Neural progenitor cell (in vitro differentiated cells): ENCODE data around the gene ADM2. TPM values are rescaled to one million over a fixed set of nuclear protein-coding genes. Genes with fewer than 3 reads are reported as not detected.

ENCODE experiments used
- DNase-seq: peaks from one replicate; pipeline ENCODE4 v3.0.0-alpha.2; 2016; ENCODE audit warnings: low spot score
- H2AFZ ChIP-seq: fragments of 200-600 bp; sonication (generic); replicated peaks from 2 replicates; pipeline ENCODE4 v1.6.1; 2016; ENCODE audit warnings: antibody characterized with exemption
- H3F3A ChIP-seq: fragments of 200-600 bp; sonication (generic); 2 replicates; pipeline ENCODE4 v1.6.1; 2016; ENCODE audit warnings: antibody characterized with exemption, low read depth
- H3K27ac ChIP-seq: fragments of 200-600 bp; sonication (generic); 2 replicates; pipeline ENCODE4 v1.5.1; 2016; ENCODE audit warnings: mild to moderate bottlenecking
- H3K27me3 ChIP-seq: fragments of 200-600 bp; sonication (generic); 2 replicates; pipeline ENCODE4 v1.6.1; 2016; ENCODE audit warnings: mild to moderate bottlenecking, moderate library complexity
- H3K36me3 ChIP-seq: fragments of 200-600 bp; sonication (generic); 2 replicates; pipeline ENCODE4 v1.5.1; 2016
- H3K4me1 ChIP-seq: fragments of 200-600 bp; sonication (generic); 2 replicates; pipeline ENCODE4 v1.6.1; 2016; ENCODE audit warnings: mixed run types
- H3K4me2 ChIP-seq: fragments of 200-600 bp; sonication (generic); 2 replicates; pipeline ENCODE4 v1.6.1; 2016
- H3K4me3 ChIP-seq: fragments of 200-600 bp; sonication (generic); 2 replicates; pipeline ENCODE4 v1.5.1; 2016
- H3K79me2 ChIP-seq: fragments of 200-600 bp; sonication (generic); 2 replicates; pipeline ENCODE4 v1.6.1; 2016; ENCODE audit warnings: low read depth
- H3K9ac ChIP-seq: fragments of 200-600 bp; sonication (generic); 2 replicates; pipeline ENCODE4 v1.6.1; 2016
- H3K9me3 ChIP-seq: fragments of 200-600 bp; sonication (generic); 2 replicates; pipeline ENCODE4 v1.5.1; 2016; ENCODE audit warnings: low read depth
- H4K20me1 ChIP-seq: fragments of 200-600 bp; sonication (generic); 2 replicates; pipeline ENCODE4 v1.6.1; 2016; ENCODE audit warnings: low read depth
- H3K27ac Mint-ChIP-seq: 3 replicates; pipeline ENCODE4 v1.8.0; 2021; ENCODE audit warnings: mixed read lengths
- H3K27me3 Mint-ChIP-seq: 2 replicates; pipeline ENCODE4 v1.8.0; 2022; ENCODE audit warnings: low read depth, mild to moderate bottlenecking, inconsistent platforms, moderate library complexity, mixed read lengths; ENCODE audit not compliant: insufficient read depth
- H3K36me3 Mint-ChIP-seq: 3 replicates; pipeline ENCODE4 v1.8.0; 2021; ENCODE audit warnings: mixed read lengths
- H3K4me1 Mint-ChIP-seq: 3 replicates; pipeline ENCODE4 v1.8.0; 2021; ENCODE audit warnings: mixed read lengths
- H3K4me3 Mint-ChIP-seq: 3 replicates; pipeline ENCODE4 v1.8.0; 2021; ENCODE audit warnings: mild to moderate bottlenecking, moderate library complexity, mixed read lengths
- H3K9me3 Mint-ChIP-seq: 3 replicates; pipeline ENCODE4 v1.8.0; 2020; ENCODE audit warnings: mixed read lengths
- EZH2 ChIP-seq: fragments of 200-600 bp; sonication (generic); IDR thresholded peaks from 2 replicates; pipeline ENCODE4 v1.6.1; 2017; ENCODE audit warnings: antibody characterized with exemption, mild to moderate bottlenecking, moderate library complexity
- EZH2phosphoT487 ChIP-seq: fragments of 200-600 bp; sonication (generic); IDR thresholded peaks from 2 replicates; pipeline ENCODE4 v1.6.1; 2017; ENCODE audit warnings: antibody characterized with exemption
- total RNA-seq: library from RNA; depleted of rRNA; stranded (reverse); fragments of >200 nt; gene quantifications from 2 replicates; pipeline ENCODE4 v1.2.3, GENCODE V29; 2015; ENCODE audit warnings: low replicate concordance
- TF ChIP-seq, protein P1 (sequence below): fragments of 200-600 bp; sonication (generic); IDR thresholded peaks from 2 replicates; pipeline ENCODE4 v1.5.1; 2017; ENCODE audit warnings: antibody characterized with exemption, mild to moderate bottlenecking

Gene ADM2
- total RNA-seq, 1 donor from 2014 or later: 0.13 TPM

DNA sequence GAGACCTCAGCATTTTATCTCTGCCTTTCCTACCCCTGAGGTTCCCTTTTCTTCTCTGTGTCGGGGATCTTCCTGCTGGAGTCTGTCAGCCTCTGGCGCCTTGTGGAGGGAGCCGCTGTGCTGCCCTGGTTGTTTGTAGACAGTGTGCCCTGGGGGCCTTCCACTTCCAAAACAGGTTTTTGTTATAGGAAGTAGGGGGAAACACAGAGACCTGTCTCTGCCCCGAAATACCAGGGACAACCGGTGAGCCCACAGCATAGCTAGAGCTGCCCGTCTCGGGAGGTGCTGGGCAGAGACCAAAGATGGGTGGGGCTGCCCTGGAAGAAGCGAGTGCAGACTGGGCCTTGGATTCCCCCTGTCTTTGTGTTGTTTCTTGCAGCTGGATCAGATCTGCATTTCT, 34.7 kb downstream of the ADM2 start:
- Mint-ChIP-seq H3K4me3 (no peak overlapping the region), H3K9me3 (no peaks in the 10 kb centered on the region), H3K27ac (no peak overlapping the region), H3K4me1 (no peaks in the 10 kb centered on the region), H3K27me3 (peaks cover 7% of the 10 kb centered on the region), H3K36me3 (peaks cover 19% of the 10 kb centered on the region)
- no peaks in the 10 kb centered on the region for H3K4me1 ChIP-seq
- no peak overlapping the region for H3K4me3 ChIP-seq
- H3K4me2 ChIP-seq: no peak overlapping the region
- no peaks in the 10 kb centered on the region for H3K9me3 ChIP-seq
- no peak overlapping the region for H3K27ac ChIP-seq
- DNase-seq: no peak
- no peak for TF ChIP-seq EZH2
- TF ChIP-seq, protein P1, sequence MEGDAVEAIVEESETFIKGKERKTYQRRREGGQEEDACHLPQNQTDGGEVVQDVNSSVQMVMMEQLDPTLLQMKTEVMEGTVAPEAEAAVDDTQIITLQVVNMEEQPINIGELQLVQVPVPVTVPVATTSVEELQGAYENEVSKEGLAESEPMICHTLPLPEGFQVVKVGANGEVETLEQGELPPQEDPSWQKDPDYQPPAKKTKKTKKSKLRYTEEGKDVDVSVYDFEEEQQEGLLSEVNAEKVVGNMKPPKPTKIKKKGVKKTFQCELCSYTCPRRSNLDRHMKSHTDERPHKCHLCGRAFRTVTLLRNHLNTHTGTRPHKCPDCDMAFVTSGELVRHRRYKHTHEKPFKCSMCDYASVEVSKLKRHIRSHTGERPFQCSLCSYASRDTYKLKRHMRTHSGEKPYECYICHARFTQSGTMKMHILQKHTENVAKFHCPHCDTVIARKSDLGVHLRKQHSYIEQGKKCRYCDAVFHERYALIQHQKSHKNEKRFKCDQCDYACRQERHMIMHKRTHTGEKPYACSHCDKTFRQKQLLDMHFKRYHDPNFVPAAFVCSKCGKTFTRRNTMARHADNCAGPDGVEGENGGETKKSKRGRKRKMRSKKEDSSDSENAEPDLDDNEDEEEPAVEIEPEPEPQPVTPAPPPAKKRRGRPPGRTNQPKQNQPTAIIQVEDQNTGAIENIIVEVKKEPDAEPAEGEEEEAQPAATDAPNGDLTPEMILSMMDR: no peak
- no peak for TF ChIP-seq EZH2phosphoT487
- no peaks in the 10 kb centered on the region for H3K36me3 ChIP-seq
- H3F3A ChIP-seq: no peaks in the 10 kb centered on the region
- peaks cover 13% of the 10 kb centered on the region for H4K20me1 ChIP-seq
- no peak overlapping the region for H2AFZ ChIP-seq
- no peak overlapping the region for H3K9ac ChIP-seq
- H3K79me2 ChIP-seq: peaks cover 57% of the 10 kb centered on the region
- H3K27me3 ChIP-seq: no peaks in the 10 kb centered on the region

DNA sequence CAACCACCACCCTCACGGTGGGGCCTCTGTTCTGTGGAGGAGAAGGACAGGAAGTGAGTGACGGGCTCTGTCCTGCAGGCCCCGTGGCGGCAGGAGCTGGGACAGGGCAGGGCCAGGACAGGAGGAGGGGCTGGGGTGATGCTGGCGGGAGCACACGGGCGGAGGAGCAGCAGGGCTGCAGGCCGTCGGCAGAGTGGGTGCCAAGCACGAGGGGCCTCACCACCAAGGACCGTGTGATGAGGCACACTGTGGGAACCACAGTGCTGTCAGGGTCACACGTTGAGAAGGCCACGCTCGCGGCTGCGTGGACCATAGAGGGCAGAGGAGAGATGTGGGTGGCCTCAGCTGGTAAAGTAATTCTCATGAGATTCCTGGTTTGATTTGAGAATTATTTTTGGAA, 35.5 kb downstream of the ADM2 start:
- Histone ChIP-seq H3K79me2 (peaks cover 51% of the 10 kb centered on the region), H3K9ac (no peak overlapping the region), H3K4me2 (no peak overlapping the region), H3K27ac (no peak overlapping the region), H3K27me3 (no peaks in the 10 kb centered on the region), H3K36me3 (no peaks in the 10 kb centered on the region), H3K4me3 (no peak overlapping the region), H3K9me3 (no peaks in the 10 kb centered on the region), H3F3A (no peaks in the 10 kb centered on the region), H4K20me1 (peaks cover 13% of the 10 kb centered on the region), H3K4me1 (no peaks in the 10 kb centered on the region), H2AFZ (no peak overlapping the region)
- Mint-ChIP-seq H3K27me3 (peaks cover 7% of the 10 kb centered on the region), H3K4me3 (no peak overlapping the region), H3K9me3 (no peaks in the 10 kb centered on the region), H3K4me1 (no peaks in the 10 kb centered on the region), H3K27ac (no peak overlapping the region), H3K36me3 (peaks cover 19% of the 10 kb centered on the region)
- DNase-seq: no peak
- TF ChIP-seq EZH2 (no peak), EZH2phosphoT487 (no peak)
- TF ChIP-seq, protein P1: no peak

DNA sequence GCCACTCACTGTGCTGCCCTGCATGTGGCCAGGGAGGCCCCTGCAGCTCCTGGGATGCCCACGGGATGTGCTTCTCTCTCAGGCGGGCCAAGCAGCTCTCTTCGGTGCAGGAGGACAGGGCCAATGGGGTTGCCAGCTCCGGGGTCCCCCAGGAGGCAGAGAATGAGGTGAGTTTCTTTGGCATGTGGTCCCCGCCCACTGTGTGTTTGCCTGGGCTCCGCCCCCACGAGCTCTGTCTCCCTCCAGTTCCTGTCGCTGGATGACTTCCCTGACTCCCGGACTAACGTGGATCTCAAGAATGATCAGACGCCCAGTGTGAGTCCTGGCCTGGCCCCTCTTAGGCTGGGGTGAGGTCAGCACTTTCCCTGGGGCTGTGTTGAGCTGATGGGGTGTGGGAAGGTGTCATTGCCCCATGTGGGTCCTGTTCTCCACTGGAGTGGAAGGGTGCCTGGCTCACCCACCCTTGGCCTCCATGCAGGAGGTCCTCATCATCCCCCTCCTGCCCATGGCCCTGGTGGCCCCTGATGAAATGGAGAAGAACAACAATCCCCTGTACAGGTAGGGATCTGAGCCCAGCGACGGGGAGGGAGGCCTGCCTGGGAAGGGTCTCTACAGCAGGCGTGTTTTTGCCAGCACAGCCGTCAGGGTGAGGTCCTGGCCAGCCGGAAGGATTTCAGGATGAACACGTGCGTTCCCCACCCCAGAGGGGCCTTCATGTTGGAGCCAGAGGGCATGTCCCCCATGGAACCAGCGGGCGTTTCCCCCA, 36.3 kb downstream of the ADM2 start:
- Histone ChIP-seq H3K79me2 (peaks cover 43% of the 10 kb centered on the region), H3K4me2 (no peak overlapping the region), H3K9ac (no peak overlapping the region), H3K4me3 (no peak overlapping the region), H3K27me3 (no peaks in the 10 kb centered on the region), H2AFZ (no peak overlapping the region), H3F3A (no peaks in the 10 kb centered on the region), H3K27ac (no peak overlapping the region), H3K9me3 (no peaks in the 10 kb centered on the region), H3K4me1 (no peaks in the 10 kb centered on the region), H4K20me1 (peaks cover 12% of the 10 kb centered on the region), H3K36me3 (no peaks in the 10 kb centered on the region)
- H3K36me3 Mint-ChIP-seq: peaks cover 15% of the 10 kb centered on the region
- no peak overlapping the region for H3K4me3 Mint-ChIP-seq
- no peaks in the 10 kb centered on the region for H3K9me3 Mint-ChIP-seq
- TF ChIP-seq EZH2phosphoT487 (no peak), EZH2 (no peak)
- TF ChIP-seq, protein P1: no peak
- peaks cover 4% of the 10 kb centered on the region for H3K27me3 Mint-ChIP-seq
- no peak for DNase-seq
- no peak overlapping the region for H3K27ac Mint-ChIP-seq
- no peaks in the 10 kb centered on the region for H3K4me1 Mint-ChIP-seq
